Stromal cell of bone marrow (primary cell): ENCODE measurements around the gene S100Z.
"Not testable (repeated sequence)": the region's sequence is repeated elsewhere in the genome, so short reads cannot be mapped to it uniquely, and the experiment has no call there.

Experiments
- DNase-seq: peaks from one replicate; pipeline ENCODE4 v3.0.0-alpha.2; 2012; ENCODE audit warnings: low read depth

S100Z gene

GRCh38 chr5:76849419-76850291 is at the start of gene S100Z:
TSS of gene S100Z (plus strand) at chr5:76850014. CDS start at chr5:76875360, 25,346 bp downstream.
- no peak for DNase-seq

DNA sequence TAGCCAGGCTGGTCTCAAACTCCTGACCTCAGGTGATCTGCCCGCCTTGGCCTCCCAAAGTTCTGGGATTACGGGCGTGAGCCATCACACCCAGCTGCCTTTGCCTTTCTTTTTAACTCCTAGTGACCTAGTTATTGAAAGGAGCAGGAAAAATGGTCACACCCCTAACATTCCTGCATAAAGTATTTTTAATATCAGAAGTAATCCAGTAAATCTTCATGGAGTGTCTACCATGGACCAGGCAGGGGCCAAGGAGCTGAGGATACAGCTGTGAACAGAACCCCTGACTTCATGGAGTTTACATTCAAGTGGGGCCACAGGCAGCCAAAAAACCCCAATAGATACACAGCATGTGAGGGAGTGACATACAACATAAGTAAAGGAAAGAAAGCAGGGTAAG is 49.2 kb upstream of the S100Z start:
- DNase-seq = no peak

DNA sequence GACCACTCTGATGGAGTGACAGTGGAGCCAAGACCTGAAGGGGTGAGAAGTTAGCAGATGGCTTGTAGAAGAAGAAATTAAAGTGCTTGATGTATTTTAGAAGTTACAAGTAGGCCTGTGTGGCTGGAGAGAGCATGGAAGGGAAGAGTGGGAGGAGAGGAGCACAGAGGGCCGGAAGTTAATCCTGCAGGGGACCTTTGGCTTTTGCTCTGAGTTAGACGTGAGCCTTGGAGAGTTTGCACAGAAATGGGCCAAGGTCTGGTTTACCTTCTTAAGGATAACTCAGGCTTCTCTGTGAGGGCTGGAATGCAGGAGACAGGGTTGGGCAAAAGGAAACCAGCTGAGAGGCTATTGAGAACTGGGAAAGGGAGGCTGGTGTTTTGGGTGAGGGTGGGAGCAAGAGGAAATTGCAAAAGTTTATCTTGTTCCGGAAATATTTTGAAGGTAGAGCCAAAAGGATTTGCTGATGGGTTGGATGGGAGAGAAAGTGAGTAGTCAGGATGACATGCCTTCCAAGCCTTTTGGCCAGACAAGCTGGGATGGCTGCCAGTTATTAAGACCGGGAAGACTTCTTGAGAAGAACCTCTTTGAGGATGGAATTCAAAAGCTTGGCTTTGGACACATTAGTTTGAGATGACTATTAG is 48.5 kb upstream of the S100Z start:
- peak; percentile 71 for DNase-seq

DNA sequence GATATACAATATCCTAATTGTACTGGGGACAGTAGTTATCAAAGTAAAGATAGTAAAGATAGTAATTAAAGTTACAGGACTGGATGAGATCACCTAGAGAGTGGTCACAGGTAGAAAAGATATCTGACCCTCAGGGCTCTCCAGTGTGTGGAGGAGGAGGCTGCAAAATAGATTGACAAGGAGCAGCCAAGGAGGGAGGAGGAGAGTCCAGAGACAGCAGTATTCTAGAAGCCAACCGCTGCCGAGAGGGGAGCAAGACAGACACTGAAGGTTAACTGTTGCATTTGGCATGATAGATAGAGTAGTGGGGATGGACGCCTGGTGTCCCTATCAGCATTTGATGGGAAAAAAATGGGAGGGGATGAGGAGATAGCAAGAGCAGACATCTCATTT is 48.0 kb upstream of the S100Z start:
- DNase-seq = no peak

DNA sequence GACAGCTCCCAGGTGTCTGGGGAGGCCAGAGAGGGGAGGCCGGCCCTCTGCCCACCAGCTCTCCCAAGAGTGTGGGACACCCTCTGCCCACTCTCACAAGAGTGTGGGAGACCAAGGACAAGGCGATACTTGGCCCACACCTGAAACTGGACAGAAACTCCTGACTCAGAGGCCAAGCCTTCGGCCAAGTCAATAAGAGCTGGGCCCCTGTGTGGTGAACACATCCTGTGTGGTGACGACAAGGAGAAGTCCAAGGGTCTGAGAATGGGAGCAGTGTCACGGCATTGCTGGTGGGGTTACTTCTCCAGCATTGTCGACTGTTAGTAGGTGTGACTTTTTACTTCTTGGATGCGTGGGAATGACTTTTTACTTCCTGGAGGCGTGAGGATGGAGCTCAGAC is 45.5 kb upstream of the S100Z start:
- DNase-seq = no peak

DNA sequence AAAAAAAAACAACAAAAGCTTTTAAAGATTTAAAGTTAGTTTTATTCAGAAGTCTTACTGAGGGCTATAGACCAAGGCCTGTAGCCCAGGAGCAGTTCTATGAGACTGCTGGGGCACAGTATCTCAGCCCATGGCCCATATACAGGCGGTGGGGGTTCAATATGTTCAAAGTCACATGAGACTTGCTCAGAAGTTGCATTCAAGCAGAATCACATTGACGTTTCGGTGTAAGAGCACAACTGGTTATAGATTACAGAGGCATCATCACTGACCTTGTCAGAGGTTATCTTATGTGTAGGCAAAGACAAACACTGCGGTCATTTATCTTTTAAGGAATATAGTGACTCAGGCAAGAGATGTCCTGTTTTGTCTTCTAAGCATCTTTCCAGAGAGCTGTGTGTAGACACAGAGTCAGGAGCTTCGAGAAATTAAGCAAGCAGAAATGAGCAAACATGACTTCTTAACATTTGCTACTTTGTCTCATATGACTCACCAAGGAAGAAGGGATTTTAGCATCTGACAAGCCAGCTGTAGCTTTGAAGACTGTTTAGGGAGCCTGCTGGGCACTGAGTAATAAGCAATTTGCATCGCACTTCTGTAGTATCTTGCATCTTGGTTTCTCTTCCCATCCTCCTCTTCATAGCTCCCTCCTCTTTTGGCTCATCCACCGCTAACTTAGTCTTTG is 43.9 kb upstream of the S100Z start:
- peak; percentile 94 for DNase-seq

- DNase-seq = peak; percentile 55
These were observed 42.5 kb upstream of the S100Z start for GRCh38 chr5:76807296-76807695.

GRCh38 chr5:76808141-76808691 is 41.6 kb upstream of the S100Z start:
- no peak for DNase-seq

- no peak for DNase-seq
These were observed 40.7 kb upstream of the S100Z start for GRCh38 chr5:76809141-76809540.

DNA sequence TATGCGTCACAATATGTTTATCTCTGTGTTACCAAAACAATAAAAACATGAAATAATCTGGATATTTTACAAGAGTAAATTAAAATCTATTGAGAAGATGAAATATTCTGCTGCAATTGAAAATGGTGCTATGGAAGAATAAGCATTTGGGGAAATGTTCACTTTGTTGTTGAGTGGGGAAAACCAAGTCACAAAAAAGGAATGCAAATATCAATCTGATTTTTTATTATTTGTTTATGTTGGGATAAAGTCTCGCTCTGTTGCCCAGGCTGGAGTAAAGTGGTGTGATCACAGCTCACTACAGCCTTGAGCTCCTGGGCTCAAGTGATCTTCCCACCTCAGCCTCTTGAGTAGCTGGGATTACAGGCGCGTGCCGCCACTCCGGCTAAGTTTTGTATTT is 39.6 kb upstream of the S100Z start:
- no peak for DNase-seq

DNA sequence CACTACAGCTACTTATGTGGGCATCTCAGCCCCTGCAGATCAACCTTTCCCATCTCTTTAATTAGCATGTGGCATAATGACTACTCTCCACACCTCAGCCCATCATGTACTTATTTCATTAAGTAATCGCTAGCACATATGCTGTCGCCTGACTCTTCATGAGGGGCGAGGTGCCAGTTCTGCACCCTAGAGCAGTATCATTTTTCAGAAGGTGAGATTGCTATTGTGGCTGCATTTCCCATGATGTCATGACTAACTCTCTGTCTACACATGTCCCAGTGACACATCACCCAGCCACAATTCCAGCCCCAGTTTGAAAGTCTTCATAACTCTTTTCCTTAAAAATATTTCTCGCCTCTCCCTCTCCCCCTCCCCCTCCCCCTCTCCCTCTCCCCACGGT is 38.6 kb upstream of the S100Z start:
- no peak for DNase-seq

GRCh38 chr5:76812209-76812608 is 37.6 kb upstream of the S100Z start:
- DNase-seq = not testable (repeated sequence)

- peak; percentile 59 for DNase-seq
These were observed 35.7 kb upstream of the S100Z start for GRCh38 chr5:76813982-76814562.

- DNase-seq = no peak
These were observed 33.5 kb upstream of the S100Z start for GRCh38 chr5:76816110-76816831.

DNA sequence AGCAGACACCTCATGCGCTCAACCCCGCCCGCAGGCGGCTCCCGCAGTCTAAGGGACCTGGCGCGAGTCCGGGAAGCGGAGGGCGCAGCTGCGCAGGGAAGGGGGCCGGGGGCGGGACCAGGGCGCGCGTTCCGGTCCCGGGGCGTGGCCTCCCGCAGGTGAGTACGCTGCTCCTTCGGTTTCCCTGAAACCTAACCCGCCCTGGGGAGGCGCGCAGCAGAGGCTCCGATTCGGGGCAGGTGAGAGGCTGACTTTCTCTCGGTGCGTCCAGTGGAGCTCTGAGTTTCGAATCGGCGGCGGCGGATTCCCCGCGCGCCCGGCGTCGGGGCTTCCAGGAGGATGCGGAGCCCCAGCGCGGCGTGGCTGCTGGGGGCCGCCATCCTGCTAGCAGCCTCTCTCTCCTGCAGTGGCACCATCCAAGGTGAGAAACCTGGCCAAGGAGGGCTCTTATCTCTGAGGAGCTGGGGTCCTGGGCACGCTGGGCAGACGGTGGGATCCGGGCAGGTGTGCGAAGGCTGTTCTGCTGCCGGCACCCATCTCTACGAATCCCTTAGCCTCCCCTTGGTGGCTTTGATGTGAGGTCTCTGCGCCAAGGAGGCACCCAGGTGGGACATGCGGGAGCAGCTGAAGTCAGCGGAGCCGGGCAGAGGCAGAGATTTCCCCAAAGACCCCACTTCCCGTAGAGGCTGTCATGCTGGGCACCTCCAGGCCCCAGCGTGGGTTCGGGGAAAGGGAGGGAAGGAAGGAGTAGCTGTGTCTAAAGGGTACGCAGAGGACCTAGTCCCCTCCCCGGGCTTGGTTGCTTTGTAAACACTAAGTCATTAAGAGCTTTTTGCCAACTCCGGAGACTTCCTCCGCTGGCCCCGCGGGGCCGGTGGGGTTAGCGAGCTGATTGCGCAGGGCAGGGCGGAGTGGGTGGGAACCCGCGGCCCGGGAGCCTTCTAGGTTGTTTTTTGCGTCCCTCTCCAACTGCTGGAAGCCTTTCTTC is 30.7 kb upstream of the S100Z start, which contains the start of gene F2RL1:
Gene F2RL1 (plus strand): TSS at position 187 of the 988 bp plus-strand sequence. CDS start 153 bp downstream, at position 340.
- no peak for DNase-seq

DNA sequence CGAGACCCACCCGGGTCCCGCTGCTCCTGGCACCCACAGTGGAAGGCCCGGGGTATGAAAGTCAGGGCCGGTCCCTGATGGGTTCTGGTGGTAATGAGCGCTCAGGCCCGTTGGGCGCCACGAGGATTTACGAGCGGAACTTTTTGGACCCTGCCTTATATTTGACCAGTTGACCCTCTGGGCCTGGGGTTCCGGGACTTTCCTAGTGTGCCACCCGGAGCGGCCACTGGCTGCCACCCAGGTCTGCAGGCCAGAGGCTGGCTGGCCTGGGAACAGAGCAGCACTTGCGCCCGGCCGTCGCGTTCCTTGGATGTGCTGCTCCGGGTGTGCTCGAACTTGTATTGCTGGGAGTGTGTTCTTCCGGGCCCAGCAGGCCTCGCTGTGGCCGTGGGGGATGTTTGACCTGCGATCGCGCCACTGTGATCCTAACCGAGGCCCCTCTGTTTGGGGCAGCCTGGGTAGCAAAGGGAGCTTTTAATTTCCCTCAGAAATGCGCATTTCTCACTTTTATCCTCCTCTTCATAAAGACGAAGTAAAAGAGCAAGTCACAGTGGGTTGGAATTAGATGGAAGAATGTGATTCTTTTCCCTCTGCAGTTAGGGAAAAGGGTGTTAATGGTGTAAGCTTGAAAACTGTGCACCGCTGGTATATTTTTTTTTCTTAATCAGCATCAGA is 29.8 kb upstream of the S100Z start:
- DNase-seq = no peak

DNA sequence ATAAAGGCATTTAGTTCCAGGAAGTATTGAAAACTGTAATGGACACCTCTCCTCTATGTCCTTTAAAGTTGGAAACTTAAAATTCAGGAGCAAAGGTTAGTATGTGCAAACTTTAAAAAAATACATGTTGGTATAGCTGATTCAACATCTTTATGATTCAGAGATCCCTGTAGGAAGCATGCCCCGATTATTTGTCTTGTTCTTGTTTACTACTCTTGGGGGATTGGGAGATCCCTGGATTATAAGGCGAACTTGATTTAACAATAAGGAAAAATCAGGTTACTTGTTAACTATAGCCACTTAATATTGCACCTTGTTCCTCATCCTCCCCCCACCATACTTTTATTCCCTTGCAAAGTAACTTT is 29.3 kb upstream of the S100Z start:
- DNase-seq = no peak

- no peak for DNase-seq
These were observed 28.7 kb upstream of the S100Z start for GRCh38 chr5:76821136-76821535.

DNA sequence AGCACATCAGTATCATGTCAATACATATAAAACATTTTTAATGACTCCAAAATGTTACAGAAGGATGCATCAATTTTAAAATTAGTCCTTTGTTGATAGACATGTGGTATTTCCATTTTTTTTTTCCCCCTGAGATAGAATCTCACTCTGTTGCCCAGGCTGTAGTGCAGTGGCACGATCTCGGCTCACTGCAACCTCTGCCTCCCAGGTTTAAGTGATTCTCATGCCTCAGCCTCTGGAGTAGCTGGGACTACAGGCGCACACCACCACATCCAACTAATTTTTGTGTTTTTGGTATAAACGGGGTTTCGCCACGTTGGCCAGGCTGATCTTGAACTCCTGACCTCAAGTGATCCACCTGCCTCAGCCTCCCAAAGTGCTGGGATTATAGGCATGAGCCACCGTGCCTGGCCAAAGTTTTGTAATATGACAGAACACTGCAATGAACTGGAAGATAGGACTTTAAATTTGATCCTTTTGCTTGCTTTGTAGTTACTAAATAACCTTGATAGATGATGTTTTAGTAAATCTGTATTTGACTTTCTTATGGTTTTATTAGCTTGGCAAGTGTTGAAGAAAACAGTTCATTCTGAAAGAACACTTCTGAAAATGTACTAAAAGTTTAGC is 27.6 kb upstream of the S100Z start:
- DNase-seq = not testable (repeated sequence)
